Endothelial cell of umbilical vein (primary cell): ENCODE results near the gene TMEM229B. TPM values are rescaled to one million over a fixed set of nuclear protein-coding genes. Genes with fewer than 3 reads are reported as not detected.

Experiments used
- BruUV-seq: library from RNA; stranded (reverse); fragments of 400-500 nt; replicated peaks from 2 replicates; lab custom pipeline; 2021; lab: Mats Ljungman, UMichigan
- CTCF ChIA-PET: fragments of 300-600, 350-600 bp; sonication (Branson Sonifier 250); formaldehyde crosslinking; loops from one replicate; lab custom pipeline; 2021; ENCODE audit warnings: antibody characterized with exemption, inconsistent platforms; lab: Charles Lee
- POLR2A ChIA-PET: fragments of 300-600, 350-600 bp; sonication (Branson Sonifier 250); formaldehyde crosslinking; loops from one replicate; lab custom pipeline; 2021; ENCODE audit warnings: antibody characterized with exemption, inconsistent platforms; lab: Charles Lee
- DNase-seq: peaks from one replicate; pipeline ENCODE4 v3.0.0-alpha.2; 2011; ENCODE audit warnings: low read depth, low spot score
- FAIRE-seq: peaks from 2 replicates; lab custom pipeline; 2011; peaks lifted over from hg19 to GRCh38; lab: Jason Lieb, UNC
- H2AFZ ChIP-seq: 2 replicates; pipeline ENCODE4 v1.6.0; 2012; ENCODE audit warnings: low read depth, low read length, control low read depth, inconsistent platforms
- H3K27ac ChIP-seq: 2 replicates; pipeline ENCODE4 v1.5.1; 2011; ENCODE audit warnings: low read depth, mild to moderate bottlenecking, control low read depth, low read length, moderate library complexity; ENCODE audit not compliant: insufficient read depth
- H3K27me3 ChIP-seq, 2 experiments: 2 replicates each; pipeline versions ENCODE4 v1.6.0 to v1.6.1; 2011; ENCODE audit warnings: low read length in 2 of 2, mixed read lengths in 1 of 2; ENCODE audit not compliant: control insufficient read depth in 2 of 2, insufficient read depth in 2 of 2
- H3K36me3 ChIP-seq, 2 experiments: 2 replicates in 1 of 2; 3 replicates in 1 of 2; pipeline ENCODE4 v1.5.1; 2011; ENCODE audit warnings: low read length in 2 of 2, mild to moderate bottlenecking in 1 of 2, moderate library complexity in 1 of 2; ENCODE audit not compliant: control insufficient read depth in 2 of 2, insufficient read depth in 2 of 2; ENCODE audit errors: extremely low read depth in 1 of 2
- H3K4me1 ChIP-seq: 3 replicates; pipeline ENCODE4 v1.5.1; 2011; ENCODE audit warnings: mild to moderate bottlenecking, low read length; ENCODE audit not compliant: control insufficient read depth, insufficient read depth; ENCODE audit errors: extremely low read depth
- H3K4me2 ChIP-seq: 2 replicates; pipeline ENCODE4 v1.6.1; 2011; ENCODE audit warnings: low read length, control low read depth, mixed read lengths; ENCODE audit not compliant: insufficient read depth
- H3K4me3 ChIP-seq, 3 experiments: fragments of 200-600 bp in 1 of 3; sonication (generic), shearing (Covaris generic) in 1 of 3; replicated peaks in 1 of 3; 2 replicates each; pipeline ENCODE4 v1.5.1; 2011 to 2016; ENCODE audit warnings: control low read depth in 3 of 3, low read length in 3 of 3, mild to moderate bottlenecking in 2 of 3, inconsistent platforms in 1 of 3, low read depth in 1 of 3, moderate library complexity in 1 of 3; ENCODE audit not compliant: insufficient read depth in 1 of 3
- H3K79me2 ChIP-seq: 2 replicates; pipeline ENCODE4 v1.6.0; 2012; ENCODE audit warnings: low read length, inconsistent platforms; ENCODE audit not compliant: control insufficient read depth, insufficient read depth
- H3K9ac ChIP-seq: replicated peaks from 2 replicates; pipeline ENCODE3; 2011; ENCODE audit warnings: low read length, control low read depth; ENCODE audit not compliant: insufficient read depth; ENCODE audit errors: extremely low read depth
- H3K9me1 ChIP-seq: replicated peaks from 3 replicates; pipeline ENCODE4 v1.6.0; 2011; ENCODE audit warnings: mild to moderate bottlenecking, low read length; ENCODE audit not compliant: control insufficient read depth, insufficient read depth; ENCODE audit errors: extremely low read depth
- H3K9me3 ChIP-seq: replicated peaks from 2 replicates; pipeline ENCODE4 v1.5.1; 2012; ENCODE audit warnings: low read length, inconsistent platforms; ENCODE audit not compliant: control insufficient read depth, insufficient read depth
- H4K20me1 ChIP-seq: replicated peaks from 2 replicates; pipeline ENCODE3; 2011; ENCODE audit warnings: mild to moderate bottlenecking, low read length; ENCODE audit not compliant: control insufficient read depth, insufficient read depth; ENCODE audit errors: extremely low read depth
- EZH2 ChIP-seq: IDR thresholded peaks from 2 replicates; pipeline ENCODE4 v1.6.1; 2012; ENCODE audit warnings: borderline replicate concordance, low read depth, mild to moderate bottlenecking, moderate library complexity, low read length, inconsistent platforms; ENCODE audit not compliant: severe bottlenecking
- FOS ChIP-seq: IDR thresholded peaks from 2 replicates; pipeline ENCODE4 v1.6.1; 2011; ENCODE audit warnings: mild to moderate bottlenecking, low read length, moderate library complexity, borderline replicate concordance; ENCODE audit not compliant: insufficient read depth
- GATA2 ChIP-seq: IDR thresholded peaks from 2 replicates; pipeline ENCODE4 v1.7.0; 2011; ENCODE audit warnings: low read depth, mild to moderate bottlenecking, moderate library complexity, mixed read lengths, low read length; ENCODE audit not compliant: insufficient read length, insufficient read depth
- JUN ChIP-seq: IDR thresholded peaks from 2 replicates; pipeline ENCODE4 v1.6.1; 2011; ENCODE audit warnings: borderline replicate concordance, low read depth; ENCODE audit not compliant: insufficient read length, insufficient read depth
- MYC ChIP-seq: IDR thresholded peaks from one replicate; pipeline ENCODE4 v1.6.1; 2011; ENCODE audit warnings: mild to moderate bottlenecking, low read depth, low read length
- POLR2A ChIP-seq: IDR thresholded peaks from 2 replicates; pipeline ENCODE4 v1.6.1; 2012; ENCODE audit warnings: low read depth, mild to moderate bottlenecking, control low read depth, low read length
- POLR2AphosphoS5 ChIP-seq: IDR thresholded peaks from 2 replicates; pipeline ENCODE4 v1.6.1; 2012; ENCODE audit warnings: low read depth, mild to moderate bottlenecking, control low read depth, low read length, moderate library complexity; ENCODE audit not compliant: insufficient read depth
- dilution Hi-C: fragments of 300-500 bp; cut with MboI; formaldehyde crosslinking; loops from one replicate; pipeline ENCODE4 v1.15.0; 2019; ENCODE audit warnings: low sequenced_read_pairs; ENCODE audit not compliant: extremely low pct_ligation_motif_present
- intact Hi-C: fragments of 100-400 bp; cut with micrococcal nuclease; formaldehyde crosslinking; loops from one replicate; pipeline ENCODE4 v1.10.0; 2022
- polyA plus RNA-seq, 4 experiments: library from polyadenylated mRNA; depleted of rRNA in 3 of 4; stranded (reverse) in 3 of 4; unstranded in 1 of 4; fragments of >200 nt; gene quantifications; 2 replicates each; pipeline versions ENCODE4 v1.2.1 to v1.2.3, GENCODE V29; 2011 to 2012; ENCODE audit warnings: missing spikeins in 1 of 4
- total RNA-seq: library from RNA; stranded (reverse); gene quantifications from 2 replicates; pipeline ENCODE4 v1.2.3, GENCODE V29; 2021
- TF ChIP-seq, protein P1 (sequence below), 2 donors: IDR thresholded peaks; 1 replicate in 1 of 2; 2 replicates in 1 of 2; pipeline ENCODE4 v1.5.1; 2011; ENCODE audit warnings: low read length in 2 of 2, mild to moderate bottlenecking in 2 of 2, moderate library complexity in 2 of 2, control low read depth in 1 of 2, inconsistent platforms in 1 of 2, low read depth in 1 of 2; ENCODE audit not compliant: insufficient read depth in 1 of 2; ENCODE audit errors: extremely low read depth in 1 of 2
- TF ChIP-seq, protein P2 (sequence below): IDR thresholded peaks from 2 replicates; pipeline ENCODE4 v1.6.1; 2011; ENCODE audit not compliant: insufficient read depth, insufficient read length

Gene TMEM229B
- total and polyA plus RNA-seq, 2 donors (not counting 3 experiments of a cell fraction or from before 2014, with no cell fraction given): 0.03 TPM; not detected in 1

DNA sequence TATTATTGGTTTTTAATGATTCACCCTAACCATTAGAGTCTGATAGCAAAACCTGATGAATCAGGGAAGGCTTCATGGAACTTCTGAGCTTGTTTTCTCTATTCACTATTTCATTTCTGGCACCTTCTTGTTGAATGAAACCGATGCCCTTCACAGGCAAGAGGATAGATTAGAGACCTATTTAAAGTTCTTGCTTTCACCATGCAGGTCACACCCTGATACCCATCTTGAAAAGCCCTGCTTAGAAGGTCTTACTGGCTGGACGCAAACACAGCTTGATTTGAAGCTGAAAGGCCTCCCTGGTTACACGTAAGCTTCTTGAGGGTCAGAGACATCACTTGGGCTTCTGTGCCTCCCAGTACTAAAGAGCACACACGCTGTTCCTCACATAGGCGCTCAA lies 29.2 kb downstream of the TMEM229B start:
- FAIRE-seq (no peak), DNase-seq (no peak)
- no peak overlapping the region for H3K27ac ChIP-seq
- H3K4me1 ChIP-seq: no peaks in the 10 kb centered on the region
- no peaks in the 10 kb centered on the region for H3K79me2 ChIP-seq
- H3K9me1 ChIP-seq: no peaks in the 10 kb centered on the region
- CTCF ChIA-PET: interaction anchor here (0.7 to 1.0 kb wide), 2 partner anchors 12 to 67 kb away, joined by 3 to 4 read pairs; no protein-coding TSS in a partner anchor
- dilution Hi-C loops: no loop called here
- no peak overlapping the region for H3K9ac ChIP-seq
- H3K4me3 ChIP-seq: no peak overlapping the region
- no peak for TF ChIP-seq MYC
- TF ChIP-seq FOS: no peak
- TF ChIP-seq JUN: no peak
- TF ChIP-seq, protein P1, sequence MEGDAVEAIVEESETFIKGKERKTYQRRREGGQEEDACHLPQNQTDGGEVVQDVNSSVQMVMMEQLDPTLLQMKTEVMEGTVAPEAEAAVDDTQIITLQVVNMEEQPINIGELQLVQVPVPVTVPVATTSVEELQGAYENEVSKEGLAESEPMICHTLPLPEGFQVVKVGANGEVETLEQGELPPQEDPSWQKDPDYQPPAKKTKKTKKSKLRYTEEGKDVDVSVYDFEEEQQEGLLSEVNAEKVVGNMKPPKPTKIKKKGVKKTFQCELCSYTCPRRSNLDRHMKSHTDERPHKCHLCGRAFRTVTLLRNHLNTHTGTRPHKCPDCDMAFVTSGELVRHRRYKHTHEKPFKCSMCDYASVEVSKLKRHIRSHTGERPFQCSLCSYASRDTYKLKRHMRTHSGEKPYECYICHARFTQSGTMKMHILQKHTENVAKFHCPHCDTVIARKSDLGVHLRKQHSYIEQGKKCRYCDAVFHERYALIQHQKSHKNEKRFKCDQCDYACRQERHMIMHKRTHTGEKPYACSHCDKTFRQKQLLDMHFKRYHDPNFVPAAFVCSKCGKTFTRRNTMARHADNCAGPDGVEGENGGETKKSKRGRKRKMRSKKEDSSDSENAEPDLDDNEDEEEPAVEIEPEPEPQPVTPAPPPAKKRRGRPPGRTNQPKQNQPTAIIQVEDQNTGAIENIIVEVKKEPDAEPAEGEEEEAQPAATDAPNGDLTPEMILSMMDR (IDR thresholded peaks at IDR 0.05; ENCODE audit: extremely low read depth in 1 of 2, insufficient read depth in 1 of 2, low read depth in 1 of 2, low read length in 2 of 2): no peak
- TF ChIP-seq, protein P2, sequence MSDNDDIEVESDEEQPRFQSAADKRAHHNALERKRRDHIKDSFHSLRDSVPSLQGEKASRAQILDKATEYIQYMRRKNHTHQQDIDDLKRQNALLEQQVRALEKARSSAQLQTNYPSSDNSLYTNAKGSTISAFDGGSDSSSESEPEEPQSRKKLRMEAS: no peak
- TF ChIP-seq POLR2A: no peak
- no peak for TF ChIP-seq EZH2
- TF ChIP-seq POLR2AphosphoS5: no peak
- TF ChIP-seq GATA2: no peak
- no peaks in the 10 kb centered on the region for H3K36me3 ChIP-seq
- intact Hi-C loops: no loop called here
- POLR2A ChIA-PET: no interaction called here
- no peaks in the 10 kb centered on the region for H4K20me1 ChIP-seq
- H3K9me3 ChIP-seq: no peaks in the 10 kb centered on the region
- H2AFZ ChIP-seq: no peak overlapping the region
- BruUV-seq: no TSS peak
- peaks cover 6 to 9% of the 10 kb centered on the region in 2 experiments for H3K27me3 ChIP-seq
- no peak overlapping the region for H3K4me2 ChIP-seq
